ENCODE results near the gene PLS3. TPM values are rescaled to one million over a fixed set of nuclear protein-coding genes. Genes with fewer than 3 reads are reported as not detected.

Gene PLS3
- polyA plus RNA-seq, 1 donor from 2014 or later = 3.8 TPM

DNA sequence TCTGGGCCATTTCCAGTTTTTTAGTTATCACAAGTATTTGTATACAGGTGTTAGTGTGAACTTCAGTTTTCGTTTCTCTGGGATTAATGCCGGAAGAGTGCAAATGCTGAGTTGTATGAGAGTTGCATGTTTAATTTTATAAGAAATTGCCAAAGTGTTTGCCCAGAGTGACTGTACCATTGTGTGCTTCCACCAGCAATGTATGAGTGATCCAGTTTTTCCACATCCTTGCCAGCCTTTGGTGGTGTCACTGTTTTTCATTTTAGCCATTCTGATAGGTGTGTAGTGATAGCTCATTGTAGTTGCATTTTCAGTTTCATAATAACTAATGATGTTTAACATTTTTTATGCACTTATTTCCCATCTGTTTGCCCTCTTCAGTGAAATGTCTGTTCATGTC is 18.4 kb downstream of the PLS3 start:
- no peak overlapping the region for H3K27ac ChIP-seq (ENCODE audit: low read length)
- H3K9ac ChIP-seq (ENCODE audit: low read length) = no peak overlapping the region
- TF ChIP-seq EP300 (conservative IDR thresholded peaks at IDR 0.05; ENCODE audit: poor library complexity, severe bottlenecking) = no peak
- no peak overlapping the region for H3K4me2 ChIP-seq (ENCODE audit: low read length)
- no peaks in the 10 kb centered on the region for H4K20me1 ChIP-seq (ENCODE audit: insufficient read depth)
- no peaks in the 10 kb centered on the region for H3K79me2 ChIP-seq (replicated peaks; ENCODE audit: insufficient read depth, low read length)
- no peak overlapping the region for H2AFZ ChIP-seq (ENCODE audit: low read depth, low read length)
- no peaks in the 10 kb centered on the region for H3K27me3 ChIP-seq (ENCODE audit: insufficient read depth, low read depth, low read length)
- H3F3A ChIP-seq (ENCODE audit: insufficient read depth, low read length, poor library complexity, severe bottlenecking) = no peaks in the 10 kb centered on the region
- H3K9me2 ChIP-seq (ENCODE audit: insufficient read depth, low read length) = no peaks in the 10 kb centered on the region
- no peak overlapping the region for H3K4me3 ChIP-seq (ENCODE audit: low read length)
- H3K36me3 ChIP-seq (ENCODE audit: insufficient read depth, low read length) = no peaks in the 10 kb centered on the region
- H3K9me3 ChIP-seq (ENCODE audit: low read length) = no peaks in the 10 kb centered on the region

GRCh38 chrX:115579786-115580294 is 18.9 kb downstream of the PLS3 start:
- H3K27ac ChIP-seq (ENCODE audit: low read length) = no peak overlapping the region
- H3K9me3 ChIP-seq (ENCODE audit: low read length) = no peaks in the 10 kb centered on the region
- no peaks in the 10 kb centered on the region for H4K20me1 ChIP-seq (ENCODE audit: insufficient read depth)
- H3K9me2 ChIP-seq (ENCODE audit: insufficient read depth, low read length) = no peaks in the 10 kb centered on the region
- no peak overlapping the region for H3K9ac ChIP-seq (ENCODE audit: low read length)
- H3K27me3 ChIP-seq (ENCODE audit: insufficient read depth, low read depth, low read length) = no peaks in the 10 kb centered on the region
- no peak for TF ChIP-seq MXI1 (conservative IDR thresholded peaks at IDR 0.05; ENCODE audit: poor library complexity, severe bottlenecking)
- H2AFZ ChIP-seq (ENCODE audit: low read depth, low read length) = no peak overlapping the region
- H3K79me2 ChIP-seq (replicated peaks; ENCODE audit: insufficient read depth, low read length) = no peaks in the 10 kb centered on the region
- H3F3A ChIP-seq (ENCODE audit: insufficient read depth, low read length, poor library complexity, severe bottlenecking) = no peaks in the 10 kb centered on the region
- H3K4me3 ChIP-seq (ENCODE audit: low read length) = no peak overlapping the region
- H3K36me3 ChIP-seq (ENCODE audit: insufficient read depth, low read length) = no peaks in the 10 kb centered on the region
- H3K4me2 ChIP-seq (ENCODE audit: low read length) = no peak overlapping the region

GRCh38 chrX:115581759-115582615 is 21.0 kb downstream of the PLS3 start:
- no peak overlapping the region for H3K9ac ChIP-seq (ENCODE audit: low read length)

More at GRCh38 chrX:115581759-115582615, 21.0 kb downstream of the PLS3 start:
- no peaks in the 10 kb centered on the region for H3K27me3 ChIP-seq (ENCODE audit: insufficient read depth, low read depth, low read length)
- H3K9me2 ChIP-seq (ENCODE audit: insufficient read depth, low read length) = no peaks in the 10 kb centered on the region
- H3K27ac ChIP-seq (ENCODE audit: low read length) = no peak overlapping the region
- H2AFZ ChIP-seq (ENCODE audit: low read depth, low read length) = no peak overlapping the region
- no peak for TF ChIP-seq REST (IDR thresholded peaks at IDR 0.05; ENCODE audit: borderline replicate concordance)
- TF ChIP-seq TAF1 (IDR thresholded peaks at IDR 0.05; ENCODE audit: low read depth) = no peak
- no peak for TF ChIP-seq SMC3 (conservative IDR thresholded peaks at IDR 0.05; ENCODE audit: poor library complexity)
- no peak for TF ChIP-seq EZH2 (IDR thresholded peaks at IDR 0.05; ENCODE audit: borderline replicate concordance, insufficient read depth, low read length, poor library complexity, severe bottlenecking)
- no peak for TF ChIP-seq RAD21 (conservative IDR thresholded peaks at IDR 0.05)
- TF ChIP-seq POLR2AphosphoS5 (IDR thresholded peaks at IDR 0.05) = no peak
- TF ChIP-seq, protein P1, sequence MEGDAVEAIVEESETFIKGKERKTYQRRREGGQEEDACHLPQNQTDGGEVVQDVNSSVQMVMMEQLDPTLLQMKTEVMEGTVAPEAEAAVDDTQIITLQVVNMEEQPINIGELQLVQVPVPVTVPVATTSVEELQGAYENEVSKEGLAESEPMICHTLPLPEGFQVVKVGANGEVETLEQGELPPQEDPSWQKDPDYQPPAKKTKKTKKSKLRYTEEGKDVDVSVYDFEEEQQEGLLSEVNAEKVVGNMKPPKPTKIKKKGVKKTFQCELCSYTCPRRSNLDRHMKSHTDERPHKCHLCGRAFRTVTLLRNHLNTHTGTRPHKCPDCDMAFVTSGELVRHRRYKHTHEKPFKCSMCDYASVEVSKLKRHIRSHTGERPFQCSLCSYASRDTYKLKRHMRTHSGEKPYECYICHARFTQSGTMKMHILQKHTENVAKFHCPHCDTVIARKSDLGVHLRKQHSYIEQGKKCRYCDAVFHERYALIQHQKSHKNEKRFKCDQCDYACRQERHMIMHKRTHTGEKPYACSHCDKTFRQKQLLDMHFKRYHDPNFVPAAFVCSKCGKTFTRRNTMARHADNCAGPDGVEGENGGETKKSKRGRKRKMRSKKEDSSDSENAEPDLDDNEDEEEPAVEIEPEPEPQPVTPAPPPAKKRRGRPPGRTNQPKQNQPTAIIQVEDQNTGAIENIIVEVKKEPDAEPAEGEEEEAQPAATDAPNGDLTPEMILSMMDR (IDR thresholded peaks at IDR 0.05; ENCODE audit: poor library complexity, severe bottlenecking) = no peak
- TF ChIP-seq MXI1 (conservative IDR thresholded peaks at IDR 0.05; ENCODE audit: poor library complexity, severe bottlenecking) = no peak
- no peak for TF ChIP-seq EP300 (conservative IDR thresholded peaks at IDR 0.05; ENCODE audit: poor library complexity, severe bottlenecking)
- H3K36me3 ChIP-seq (ENCODE audit: insufficient read depth, low read length) = no peaks in the 10 kb centered on the region
- H4K20me1 ChIP-seq (ENCODE audit: insufficient read depth) = no peaks in the 10 kb centered on the region
- no peak overlapping the region for H3K4me3 ChIP-seq (ENCODE audit: low read length)
- H3K79me2 ChIP-seq (replicated peaks; ENCODE audit: insufficient read depth, low read length) = no peaks in the 10 kb centered on the region
- no peaks in the 10 kb centered on the region for H3K9me3 ChIP-seq (ENCODE audit: low read length)
- H3K4me2 ChIP-seq (ENCODE audit: low read length) = no peak overlapping the region
- no peaks in the 10 kb centered on the region for H3F3A ChIP-seq (ENCODE audit: insufficient read depth, low read length, poor library complexity, severe bottlenecking)
